HS-5 (cell line): Measurements from ENCODE around the gene SLC16A12.

Experiments
- DNase-seq: peaks from one replicate; pipeline ENCODE4 v3.0.0-alpha.2; 2012; ENCODE audit warnings: low read depth

SLC16A12 gene

GRCh38 chr10:89535171-89536012 is at the start of gene SLC16A12:
Gene SLC16A12 (minus strand): TSS chr10:89535594. CDS start chr10:89462578, 73,016 bp downstream.
- no peak for DNase-seq

- DNase-seq = no peak
Measured at GRCh38 chr10:89582022-89582421, 46.6 kb upstream of the SLC16A12 start.

- no peak for DNase-seq
Measured at GRCh38 chr10:89580243-89580642, 44.8 kb upstream of the SLC16A12 start.

- no peak for DNase-seq
Measured at GRCh38 chr10:89576696-89577095, 41.3 kb upstream of the SLC16A12 start.

GRCh38 chr10:89576022-89576421 is 40.6 kb upstream of the SLC16A12 start:
- DNase-seq = no peak

GRCh38 chr10:89575031-89575430 is 39.6 kb upstream of the SLC16A12 start:
- DNase-seq = peak; percentile 26

GRCh38 chr10:89574368-89574767 is 39.0 kb upstream of the SLC16A12 start:
- no peak for DNase-seq

GRCh38 chr10:89567576-89568245 is 32.3 kb upstream of the SLC16A12 start:
- peak; percentile 4 for DNase-seq

- no peak for DNase-seq
Measured at GRCh38 chr10:89566992-89567391, 31.6 kb upstream of the SLC16A12 start.

GRCh38 chr10:89566095-89566950 is 30.9 kb upstream of the SLC16A12 start:
- DNase-seq = no peak

- DNase-seq = no peak
Measured at GRCh38 chr10:89565180-89565579, 29.8 kb upstream of the SLC16A12 start.

GRCh38 chr10:89563861-89564478 is 28.6 kb upstream of the SLC16A12 start:
- DNase-seq = no peak

GRCh38 chr10:89563311-89563710 is 27.9 kb upstream of the SLC16A12 start:
- DNase-seq = no peak

- DNase-seq = no peak
Measured at GRCh38 chr10:89556600-89556999, 21.2 kb upstream of the SLC16A12 start.

- no peak for DNase-seq
Measured at GRCh38 chr10:89555688-89556445, 20.5 kb upstream of the SLC16A12 start.

GRCh38 chr10:89554433-89554832 is 19.0 kb upstream of the SLC16A12 start:
- no peak for DNase-seq

- DNase-seq = peak; percentile 91
Measured at GRCh38 chr10:89553064-89553734, 17.8 kb upstream of the SLC16A12 start.

GRCh38 chr10:89552213-89552612 is 16.8 kb upstream of the SLC16A12 start:
- no peak for DNase-seq

GRCh38 chr10:89550509-89550908 is 15.1 kb upstream of the SLC16A12 start:
- DNase-seq = no peak

GRCh38 chr10:89549510-89549909 is 14.1 kb upstream of the SLC16A12 start:
- no peak for DNase-seq

- DNase-seq = no peak
Measured at GRCh38 chr10:89548673-89549072, 13.3 kb upstream of the SLC16A12 start.
